Activated CD4-positive, alpha-beta T cell treated with anti-CD3 and anti-CD28 coated beads, Interleukin-2, amount 50 U/mL, for 16 hours (primary cell): ENCODE data around the gene SKA3.

ENCODE experiments used
- DNase-seq: peaks from one replicate; pipeline ENCODE4 v3.0.0-alpha.2; 2020

The SKA3 gene

GRCh38 chr13:21111546-21111945, 64.8 kb downstream of the SKA3 start:
- no peak for DNase-seq

GRCh38 chr13:21109168-21109567, 67.2 kb downstream of the SKA3 start:
- DNase-seq = no peak

- no peak for DNase-seq
These were observed 70.3 kb downstream of the SKA3 start for GRCh38 chr13:21106089-21106488.

GRCh38 chr13:21104199-21105019, 71.9 kb downstream of the SKA3 start:
- DNase-seq = no peak
